KBM-7 (cell line): ENCODE measurements around the gene FAM174B.

Source experiments
- DNase-seq: peaks from one replicate; pipeline ENCODE4 v3.0.0-alpha.2; 2015
- in situ Hi-C: fragments of 300-500 bp; cut with MboI; formaldehyde crosslinking; loops from 2 replicates; pipeline ENCODE4 v1.14.3; 2020; ENCODE audit warnings: low sequenced_read_pairs, low pct_unique_long_range_greater_than_20kb, mixed read lengths

Gene FAM174B

DNA sequence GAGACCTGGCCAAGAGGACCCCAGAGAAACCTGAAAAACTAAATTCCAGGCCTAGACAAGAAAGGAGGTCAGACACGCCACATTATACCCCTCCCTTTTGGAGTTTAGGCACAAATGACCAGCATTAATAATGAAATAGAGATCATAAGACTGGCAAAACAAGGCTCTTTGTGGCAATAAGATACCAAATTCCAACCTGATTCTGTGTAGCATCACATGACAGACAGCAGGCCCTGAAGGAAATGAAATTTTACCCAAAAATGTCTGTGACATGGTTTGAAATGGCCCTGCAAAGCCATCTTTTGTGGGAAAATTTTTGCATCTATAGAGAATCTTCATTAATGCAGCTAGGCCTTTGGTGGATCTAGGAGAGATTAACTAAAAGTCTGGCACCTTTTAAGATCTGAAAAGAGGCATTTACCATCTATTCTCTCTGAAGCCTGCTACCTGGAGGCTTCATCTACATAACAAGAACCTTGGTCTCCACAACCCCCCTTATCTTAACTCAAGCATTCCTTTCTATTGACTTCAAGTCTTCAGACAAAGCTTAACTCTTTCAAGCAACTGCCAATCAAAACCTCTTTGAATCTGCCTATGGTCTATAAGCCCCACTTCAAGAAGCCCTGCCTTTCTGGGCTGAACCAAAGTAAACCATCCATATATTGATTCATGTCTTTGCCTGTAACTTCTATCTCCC, 8.0 kb downstream of the FAM174B start:
- in situ Hi-C loops = no loop called here
- no peak for DNase-seq

DNA sequence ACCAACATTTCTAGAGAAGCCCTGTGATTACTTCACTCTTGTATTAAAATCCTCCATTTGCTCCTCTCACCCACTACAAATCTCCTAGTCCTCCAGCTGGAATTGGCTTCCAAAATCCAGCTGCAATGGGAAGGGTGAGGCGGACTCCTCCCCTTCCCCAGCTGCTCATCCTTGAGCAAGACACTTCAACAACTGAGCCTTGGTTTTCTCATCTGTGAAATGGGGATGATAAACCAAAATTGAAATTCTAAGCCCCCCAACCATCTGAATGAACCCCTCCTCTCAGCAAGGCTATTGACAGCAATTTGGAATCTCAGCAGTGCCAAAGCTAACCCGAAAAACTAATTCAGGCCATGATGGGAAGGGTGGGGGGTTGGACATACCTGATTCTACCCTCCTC, 9.4 kb downstream of the FAM174B start:
- in situ Hi-C loops = no loop called here
- DNase-seq = no peak

DNA sequence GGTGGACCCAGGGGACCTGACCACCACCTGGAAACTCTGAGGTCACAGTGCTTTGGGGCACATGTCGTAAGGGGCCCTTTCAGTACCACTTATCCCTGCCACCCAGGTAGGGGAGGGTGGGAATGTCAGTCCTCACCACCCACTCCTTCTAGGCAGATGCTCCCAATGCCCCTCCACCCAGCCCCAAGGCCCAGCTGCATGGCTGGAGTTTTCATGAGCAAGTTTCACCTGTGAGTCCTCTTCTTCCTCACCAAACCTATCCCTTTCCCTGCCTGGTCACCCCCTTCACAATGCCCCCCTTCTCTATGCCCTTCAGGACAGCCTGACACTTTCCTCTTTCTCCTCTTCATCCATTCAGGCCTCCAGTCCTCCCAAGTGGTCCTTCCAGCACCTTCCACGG, 9.8 kb downstream of the FAM174B start:
- in situ Hi-C loops = no loop called here
- no peak for DNase-seq

DNA sequence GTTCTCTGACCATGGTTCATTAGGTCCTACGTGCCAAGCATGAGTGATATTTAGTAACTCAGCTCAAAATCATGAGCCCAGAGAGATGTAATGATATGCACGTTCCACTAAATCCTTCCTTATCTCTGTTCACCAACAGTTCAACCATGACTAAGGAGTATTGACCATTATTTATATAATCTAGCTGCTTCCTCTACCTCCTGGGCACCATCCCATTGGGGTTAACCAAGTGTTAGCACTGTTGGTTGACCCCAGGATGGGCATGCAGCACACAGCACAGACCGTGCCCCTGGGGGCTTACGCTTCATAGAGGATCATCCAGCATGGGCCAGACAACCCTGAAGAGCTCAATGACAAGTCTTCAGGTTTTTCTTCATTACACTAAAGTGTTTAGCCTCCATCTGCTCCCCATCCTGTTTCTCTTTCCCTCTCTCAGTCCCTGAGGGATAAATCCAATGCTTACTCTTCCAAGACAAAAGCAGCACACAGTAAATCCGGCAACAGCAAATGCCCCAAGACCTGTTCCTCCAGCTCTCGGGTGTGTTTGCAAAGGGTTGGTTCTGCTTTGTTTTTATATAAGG, 10.4 kb downstream of the FAM174B start:
- in situ Hi-C loops = no loop called here

DNA sequence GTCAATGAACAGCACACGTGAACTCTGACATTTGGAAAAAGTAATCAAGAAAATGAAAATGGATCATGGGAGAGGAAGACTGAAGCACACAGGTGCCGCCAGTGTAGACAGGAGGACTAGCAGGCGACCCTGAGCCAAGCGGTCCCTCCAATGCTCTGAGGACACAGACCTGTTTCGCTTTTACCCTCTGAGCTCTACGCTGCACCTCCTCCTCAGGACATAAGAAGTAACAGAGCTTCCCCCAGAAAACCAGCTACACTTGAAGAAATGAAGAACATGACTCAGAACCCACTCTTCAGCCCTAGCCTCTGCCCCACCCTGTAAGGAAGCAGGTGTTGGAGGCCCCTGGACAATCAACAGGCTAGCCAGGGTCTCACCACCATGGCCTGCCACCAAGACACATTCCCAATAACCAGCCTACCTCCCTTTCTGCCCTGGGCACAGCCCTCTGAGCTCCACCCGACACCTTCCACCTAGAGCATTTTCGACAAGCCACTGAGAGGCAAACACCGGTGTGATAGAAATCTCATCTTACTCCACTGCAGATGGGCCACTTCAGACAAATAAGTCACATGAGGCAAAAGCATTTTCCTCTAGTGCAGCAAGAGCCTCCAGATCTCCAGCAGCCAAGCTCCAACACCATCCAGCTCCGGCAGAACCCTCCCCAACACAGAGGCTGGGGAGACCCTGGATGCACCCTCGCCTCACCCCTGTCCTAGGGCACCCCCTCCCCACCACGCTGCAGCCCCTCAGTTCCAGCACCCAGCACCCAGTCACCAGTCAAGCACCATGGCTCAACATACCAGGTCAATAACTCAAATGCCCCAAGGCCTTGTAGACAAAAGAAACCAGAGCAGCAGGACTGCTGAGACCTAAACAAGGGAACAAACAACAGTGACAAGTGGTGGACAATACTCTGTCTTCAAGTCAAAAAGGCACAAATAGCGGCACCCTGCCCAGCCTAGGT, 11.4 kb downstream of the FAM174B start:
- DNase-seq = no peak
- in situ Hi-C loops = no loop called here

More for the DNA sequence above, 10.4 kb downstream of the FAM174B start:
- no peak for DNase-seq

DNA sequence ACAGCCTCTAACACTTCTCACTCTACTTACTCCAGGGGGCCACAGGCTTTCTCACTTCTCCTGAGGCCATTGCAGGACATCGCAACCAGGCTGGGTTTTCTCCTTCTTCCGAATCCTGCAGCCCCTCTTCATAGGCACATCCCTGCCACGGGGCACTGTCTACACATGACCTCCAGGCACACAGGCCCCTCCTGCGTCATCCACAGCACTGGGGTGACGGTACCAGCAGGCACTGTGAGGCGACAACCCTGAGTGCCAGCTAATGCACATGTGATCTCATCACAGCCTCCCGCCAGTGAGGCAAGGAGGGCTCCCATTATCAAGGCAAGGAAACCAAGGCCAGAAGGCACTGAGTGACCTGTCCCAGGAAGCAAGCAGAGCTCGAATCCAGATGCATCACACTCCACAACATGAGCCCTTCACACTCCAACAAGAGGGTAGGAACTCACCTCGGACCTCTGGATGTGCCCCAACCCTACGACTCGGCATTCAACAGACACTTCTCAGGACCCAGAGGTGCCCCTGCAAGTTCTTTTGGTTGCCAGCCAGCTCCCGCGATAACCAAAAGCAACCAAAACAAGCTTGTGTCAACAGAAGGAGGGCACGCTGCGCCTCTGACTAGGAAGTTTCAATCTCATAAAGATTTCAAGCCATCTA, 16.7 kb downstream of the FAM174B start:
- in situ Hi-C loops = no loop called here
- no peak for DNase-seq

DNA sequence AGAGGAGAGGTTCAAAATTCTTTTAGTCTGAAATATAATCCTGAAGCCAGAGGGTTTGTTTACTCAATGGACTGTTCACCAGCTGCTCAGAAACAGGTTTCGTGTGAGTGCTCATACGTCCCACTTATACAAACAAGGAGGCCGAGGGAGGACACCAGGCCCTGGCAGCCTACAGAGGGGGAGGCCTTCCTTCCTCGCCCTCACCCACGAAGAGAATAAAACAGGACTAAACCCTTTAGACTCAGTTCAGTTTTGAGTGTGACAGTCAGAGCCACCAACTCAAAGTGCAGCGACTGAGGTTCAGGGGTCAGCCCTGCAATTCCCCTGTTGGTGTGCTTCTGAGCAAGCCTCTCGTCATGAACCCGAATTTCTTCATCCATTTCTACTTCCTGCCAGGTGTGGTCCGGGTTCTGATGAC, 17.3 kb downstream of the FAM174B start:
- DNase-seq = no peak
- in situ Hi-C loops = no loop called here

DNA sequence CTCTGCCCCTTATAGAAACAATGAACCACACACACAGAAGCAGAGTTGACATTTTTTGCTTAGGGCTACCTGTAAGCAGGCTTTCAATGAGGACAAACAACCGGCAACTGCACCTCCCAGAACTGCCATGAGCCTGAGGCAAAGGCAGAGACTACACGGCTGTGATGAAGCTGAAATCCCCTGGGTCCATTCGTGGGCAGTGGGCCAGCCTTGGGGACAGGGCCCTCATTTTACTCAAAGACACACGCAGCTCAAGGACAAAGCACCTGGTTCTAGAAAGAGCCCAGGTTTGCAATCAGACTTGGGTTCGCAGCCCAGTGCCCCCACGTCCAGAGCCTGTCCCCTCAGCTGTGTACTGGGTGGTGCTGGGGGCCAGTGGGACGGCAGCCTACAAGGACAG, 17.9 kb downstream of the FAM174B start:
- in situ Hi-C loops = no loop called here
- DNase-seq = no peak

DNA sequence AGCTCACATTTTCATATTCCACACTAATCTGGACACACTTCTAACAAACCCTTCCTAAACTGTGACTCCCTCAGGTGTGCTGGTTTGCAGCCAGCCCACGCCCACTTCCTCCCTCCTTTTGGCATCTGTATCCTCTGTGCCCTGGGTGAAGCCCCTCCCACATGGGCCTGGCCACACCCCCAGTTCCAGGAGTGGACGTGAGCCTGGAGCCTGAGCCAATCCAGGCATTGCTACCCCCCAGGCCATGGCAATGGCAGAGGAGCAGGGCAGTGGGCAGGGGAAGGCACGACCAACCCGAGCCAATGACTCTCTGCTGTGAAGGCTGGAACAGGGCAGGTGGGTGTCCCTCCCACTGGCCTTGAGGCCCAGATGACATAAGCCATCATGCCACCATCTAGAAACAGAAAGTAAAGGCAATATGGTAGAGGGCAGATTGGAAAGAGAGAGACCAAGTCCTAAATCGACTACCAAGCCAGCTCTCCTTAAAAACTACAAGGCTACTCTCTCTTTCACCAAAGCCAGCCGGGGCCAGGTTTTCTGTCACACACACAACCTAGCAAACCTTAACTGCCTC, 18.6 kb downstream of the FAM174B start:
- in situ Hi-C loops = no loop called here
- no peak for DNase-seq

DNA sequence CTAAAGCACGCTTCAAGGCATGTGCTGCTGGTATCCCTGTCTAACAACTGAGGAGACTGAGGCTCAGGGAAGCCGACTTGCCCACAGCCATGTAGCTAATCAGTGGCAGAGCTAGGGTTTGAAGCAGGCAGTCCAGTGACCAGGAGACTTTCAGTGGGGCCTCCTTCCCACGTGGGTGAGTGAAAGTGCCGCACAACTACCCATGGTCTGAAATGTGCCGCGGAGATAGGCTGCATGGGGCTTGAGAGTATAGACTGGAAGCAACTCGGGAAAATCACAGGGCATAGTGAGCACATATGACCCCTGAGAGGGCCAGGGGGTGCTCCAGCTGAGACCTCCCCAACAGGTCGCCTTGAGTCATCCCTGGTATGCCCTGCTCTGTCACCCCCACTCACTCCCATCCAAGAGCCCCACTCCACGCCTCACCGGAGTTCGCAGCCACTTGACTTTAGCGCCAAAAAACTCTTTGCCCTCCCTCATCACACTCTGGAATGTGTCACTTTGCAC, 19.1 kb downstream of the FAM174B start:
- no peak for DNase-seq
- in situ Hi-C loops = no loop called here

DNA sequence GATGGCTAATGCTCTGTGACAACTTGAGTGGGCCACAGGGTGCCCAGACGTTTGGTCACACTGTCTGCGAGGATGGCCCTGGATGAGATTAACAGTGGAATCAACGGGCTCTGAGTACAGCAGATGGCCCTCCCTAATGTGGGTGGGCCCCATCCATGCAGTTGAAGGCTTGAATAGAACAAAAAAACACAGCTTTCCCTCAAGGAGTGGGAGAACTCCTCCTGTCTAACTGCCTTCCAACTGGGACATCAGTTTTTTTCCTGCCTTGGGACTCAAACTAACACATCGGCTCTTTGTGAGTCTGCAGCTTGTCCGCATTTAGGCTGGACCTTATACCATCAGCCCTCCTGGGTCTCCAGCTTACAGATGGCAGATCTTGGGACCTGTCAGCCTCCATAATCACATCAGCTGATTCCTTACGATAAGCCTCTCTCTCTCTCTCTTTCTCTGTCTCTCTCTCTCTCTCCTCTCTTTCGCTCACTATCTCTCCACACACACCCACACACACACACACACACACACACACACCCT, 20.8 kb downstream of the FAM174B start:
- in situ Hi-C loops = no loop called here

DNA sequence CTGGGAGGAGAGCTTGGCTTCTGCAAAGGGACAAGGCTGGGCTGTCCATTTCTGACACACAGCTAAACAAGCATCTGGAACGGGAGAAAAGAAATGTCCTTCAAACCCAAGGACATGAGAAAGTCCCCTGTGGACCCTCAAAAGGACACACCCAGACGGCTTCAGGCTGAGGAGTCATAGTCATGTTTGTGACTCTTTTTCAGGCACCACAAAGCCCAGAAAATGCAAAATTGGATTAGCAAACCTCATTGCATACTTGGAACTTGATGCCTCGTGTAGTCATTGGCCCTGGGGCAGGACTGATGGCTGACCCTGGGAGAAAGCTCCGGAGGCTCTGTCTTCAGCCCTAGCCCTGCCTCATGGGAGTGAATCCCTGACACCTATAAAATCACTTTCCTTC, 21.5 kb downstream of the FAM174B start:
- no peak for DNase-seq
- in situ Hi-C loops = no loop called here

More for the DNA sequence above, 20.8 kb downstream of the FAM174B start:
- no peak for DNase-seq

DNA sequence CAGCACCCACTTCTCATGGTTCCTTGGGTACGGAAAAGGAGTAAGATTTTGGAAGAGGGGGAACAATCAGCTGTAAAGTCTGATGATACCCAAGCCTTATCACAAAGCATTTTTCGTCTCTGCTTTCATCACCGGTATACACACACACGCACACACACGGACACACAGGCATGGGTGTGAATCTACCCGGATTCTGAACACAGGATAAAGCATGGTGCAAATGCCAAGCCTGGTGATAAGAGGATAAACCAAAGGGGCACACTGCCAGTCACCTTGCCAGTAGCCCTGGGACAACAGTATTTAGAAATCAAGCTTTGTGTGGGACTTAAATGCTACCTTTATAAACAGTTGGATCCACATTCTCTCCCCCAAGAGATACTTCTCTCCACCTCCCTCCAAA, 22.2 kb downstream of the FAM174B start:
- DNase-seq = no peak
- in situ Hi-C loops = no loop called here

DNA sequence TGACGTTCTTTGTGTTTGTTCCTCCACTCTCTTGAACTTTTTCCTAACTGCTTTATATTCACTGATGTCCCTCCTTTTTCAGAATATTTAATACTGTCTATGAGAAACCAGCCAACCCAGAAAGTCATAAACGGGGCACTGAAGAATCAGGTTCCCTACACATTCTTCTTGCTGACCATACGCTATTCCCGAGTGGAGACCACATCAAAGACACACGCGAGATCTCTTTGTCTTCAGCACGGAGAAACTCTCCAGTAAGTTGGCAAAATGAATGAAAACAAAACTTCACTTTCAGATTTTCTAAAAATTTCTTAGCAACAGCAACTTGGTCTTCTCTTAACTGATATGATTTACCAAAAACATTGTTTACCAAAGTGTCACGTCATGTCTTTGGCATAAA, 22.6 kb downstream of the FAM174B start:
- no peak for DNase-seq
- in situ Hi-C loops = no loop called here

DNA sequence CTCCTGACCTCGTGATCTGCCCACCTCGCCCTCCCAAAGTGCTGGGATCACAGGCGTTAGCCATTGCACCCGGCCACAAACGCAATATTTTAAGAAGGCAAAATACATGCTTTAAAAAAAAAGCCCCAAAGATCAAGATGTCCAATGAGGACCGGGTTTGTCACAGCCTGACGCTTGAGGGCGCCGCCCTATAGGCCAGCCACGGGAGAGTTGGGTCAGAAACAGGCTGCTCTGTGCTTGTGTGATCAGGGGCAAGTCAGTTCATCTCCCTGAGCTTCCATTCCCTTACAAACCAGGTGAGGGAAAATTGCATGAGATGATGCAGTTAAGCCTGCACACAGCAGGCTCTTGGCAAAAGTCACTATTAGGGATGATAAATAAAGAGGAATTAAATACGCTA, 23.9 kb downstream of the FAM174B start:
- DNase-seq = peak; percentile 20
- in situ Hi-C loops = no loop called here

DNA sequence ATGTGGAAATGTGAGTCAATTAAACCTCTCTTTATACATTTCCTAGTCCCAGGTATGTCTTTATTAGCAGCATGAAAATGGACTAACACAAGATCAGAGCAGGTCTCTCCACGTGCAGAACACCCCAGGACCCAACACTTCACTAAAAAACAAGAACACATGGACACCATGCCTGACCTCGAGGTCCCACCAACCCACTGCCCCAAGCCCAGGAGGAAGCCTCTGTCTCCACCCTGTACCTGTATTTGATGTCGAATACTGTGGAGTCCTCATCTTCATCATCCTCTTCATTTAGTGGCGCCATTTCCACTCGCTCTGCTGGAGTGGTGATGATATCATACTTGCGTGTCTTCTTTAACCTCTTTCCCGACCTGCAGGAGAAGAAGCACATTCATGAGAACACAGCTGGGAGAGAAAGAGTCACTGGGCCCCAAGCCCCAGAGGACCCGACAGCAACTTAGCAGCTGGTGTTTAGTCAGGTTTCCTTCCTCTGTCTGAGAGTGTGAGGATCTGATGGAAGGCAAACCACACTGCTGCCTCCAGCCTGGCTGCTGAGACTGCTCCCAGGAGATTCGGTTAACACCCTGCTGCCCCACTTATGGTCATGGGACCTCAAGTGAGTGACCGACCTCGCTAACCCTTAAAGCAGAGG, 25.5 kb downstream of the FAM174B start:
- in situ Hi-C loops = no loop called here
- peak; percentile 23 for DNase-seq

DNA sequence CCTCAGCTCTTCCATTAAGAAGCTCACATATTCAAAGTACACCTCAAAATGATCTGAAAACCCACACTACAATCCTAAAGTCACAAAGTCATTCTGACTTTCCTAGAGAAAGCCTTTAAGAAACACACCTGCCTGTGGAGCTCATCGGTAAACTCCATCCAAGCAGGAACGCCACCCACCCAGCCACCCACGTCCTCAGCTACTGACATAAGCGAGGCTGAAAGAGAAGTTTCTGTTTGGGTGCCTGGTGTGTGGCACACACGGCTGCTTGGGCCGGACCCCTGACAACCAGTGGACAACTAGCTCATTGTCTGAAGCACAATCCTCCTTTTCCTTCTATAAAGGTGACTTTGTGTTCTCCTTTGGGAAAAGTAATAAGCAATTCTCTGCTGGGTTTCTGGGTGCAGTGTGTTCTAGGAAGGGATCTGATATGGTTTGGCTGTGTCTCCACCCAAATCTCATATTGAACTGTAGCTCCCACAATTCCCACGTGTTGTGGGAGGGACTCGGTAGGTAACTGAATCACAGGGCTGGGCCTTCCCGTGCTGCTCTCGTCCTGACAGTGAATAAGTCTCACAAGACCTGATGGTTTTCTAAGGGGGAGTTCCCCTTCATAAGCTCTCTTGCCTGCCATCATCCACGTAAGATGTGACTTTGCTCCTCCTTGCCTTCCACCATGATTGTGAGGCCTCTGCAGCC, 26.1 kb downstream of the FAM174B start:
- DNase-seq = no peak
- in situ Hi-C loops = no loop called here

DNA sequence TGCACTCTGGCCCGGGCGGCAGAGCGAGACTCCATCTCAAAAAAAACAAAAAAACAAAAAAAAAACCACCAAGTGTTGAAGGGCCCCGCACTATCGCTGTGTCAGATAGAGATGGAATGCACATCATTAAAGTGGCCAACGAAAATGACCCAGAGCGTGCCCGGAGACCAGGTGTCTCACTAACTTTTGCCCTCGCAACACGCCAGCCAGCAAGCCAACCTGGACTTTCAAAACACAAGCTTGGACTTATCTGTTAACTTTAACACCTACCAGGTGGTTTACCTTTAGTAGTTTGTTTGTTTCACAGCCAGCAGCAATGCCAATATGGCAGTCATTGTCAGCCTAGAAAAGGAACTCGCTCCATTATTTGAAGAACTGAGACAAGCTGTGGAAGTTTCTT, 28.6 kb downstream of the FAM174B start:
- no peak for DNase-seq
- in situ Hi-C loops = no loop called here
